ENCODE results near the gene GCSAML. TPM values are rescaled to one million over a fixed set of nuclear protein-coding genes. Genes with fewer than 3 reads are reported as not detected.
"Not testable (repeated sequence)": the region's sequence is repeated elsewhere in the genome, so short reads cannot be mapped to it uniquely, and the experiment has no call there.

GCSAML gene
- total RNA-seq, 1 experiment from 2014 or later = not detected

- intact Hi-C loops (cut with micrococcal nuclease) = no loop called here
- H3K4me1 ChIP-seq (ENCODE audit: control insufficient read depth in 1 of 2, insufficient read depth in 2 of 2, low read length in 2 of 2) = no peaks in the 10 kb centered on the region
- no peaks in the 10 kb centered on the region for H3K36me3 ChIP-seq (ENCODE audit: control insufficient read depth in 1 of 2, insufficient read depth in 2 of 2, low read length in 2 of 2)
- H2AFZ ChIP-seq (ENCODE audit: low read depth, low read length, poor library complexity, severe bottlenecking) = no peak overlapping the region
- TF ChIP-seq CTCF (IDR thresholded peaks at IDR 0.05 in 2 of 3, conservative IDR thresholded peaks at IDR 0.05 in 1 of 3; ENCODE audit: borderline replicate concordance in 1 of 3, insufficient read depth in 1 of 3, low read depth in 2 of 3, low read length in 2 of 3) = no peak
- no peak for TF ChIP-seq ZNF274 (IDR thresholded peaks at IDR 0.05; ENCODE audit: low read depth, low read length)
- TF ChIP-seq CEBPB (IDR thresholded peaks at IDR 0.05; ENCODE audit: low read depth) = no peak
- no peak for TF ChIP-seq EZH2 (IDR thresholded peaks at IDR 0.05)
- no peak for TF ChIP-seq SP1 (IDR thresholded peaks at IDR 0.05; ENCODE audit: low read depth)
- TF ChIP-seq SIN3A (IDR thresholded peaks at IDR 0.05; ENCODE audit: low read depth) = no peak
- TF ChIP-seq YY1 (IDR thresholded peaks at IDR 0.05; ENCODE audit: extremely low read depth, insufficient replicate concordance, low read depth, low read length) = no peak
- no peak for TF ChIP-seq CBX3 (IDR thresholded peaks at IDR 0.05; ENCODE audit: low read depth)
- TF ChIP-seq POLR2A (IDR thresholded peaks at IDR 0.05; ENCODE audit: borderline replicate concordance, extremely low read depth, insufficient read depth, insufficient read length) = no peak
- no peak for TF ChIP-seq ZBTB33 (IDR thresholded peaks at IDR 0.05; ENCODE audit: extremely low read depth, insufficient replicate concordance, low read length)
- POLR2A ChIA-PET = no interaction called here
- H4K20me1 ChIP-seq (ENCODE audit: insufficient read depth) = no peaks in the 10 kb centered on the region
- H3K27ac ChIP-seq (ENCODE audit: low read depth, low read length) = no peak overlapping the region
- no peak for ATAC-seq
- no peaks in the 10 kb centered on the region for H3K9me2 ChIP-seq (ENCODE audit: insufficient read depth)
- H3K79me2 ChIP-seq (ENCODE audit: insufficient read depth, low read length) = no peaks in the 10 kb centered on the region
- H3K9ac ChIP-seq (ENCODE audit: low read length) = no peak overlapping the region
- no peak for DNase-seq (ENCODE audit: low read depth, low spot score)
- H3K4me3 ChIP-seq (replicated peaks in 1 of 2; ENCODE audit: low read depth in 1 of 2, low read length in 2 of 2) = no peak overlapping the region
- BruUV-seq (replicated peaks) = no TSS peak
- CTCF ChIA-PET = no interaction called here
- H3K9me3 ChIP-seq (ENCODE audit: control insufficient read depth in 1 of 2, insufficient read depth in 1 of 2, low read depth in 1 of 2, low read length in 2 of 2) = no peaks in the 10 kb centered on the region
- RAD21 ChIA-PET (ENCODE audit: low non-redundant PET in 1 of 2, low total read pairs in 2 of 2, uncharacterized antibody in 2 of 2, unreplicated experiment in 2 of 2) = no interaction called here
- no peaks in the 10 kb centered on the region for H3K27me3 ChIP-seq (ENCODE audit: insufficient read depth, low read length)
- no peak overlapping the region for H3K4me2 ChIP-seq (ENCODE audit: low read length)
These were observed 30.4 kb upstream of the GCSAML start for GRCh38 chr1:247518613-247518891.

- ATAC-seq, CTCF ChIA-PET: not testable (repeated sequence)
These were observed 27.0 kb upstream of the GCSAML start for GRCh38 chr1:247521886-247522285.

More at GRCh38 chr1:247521886-247522285, 27.0 kb upstream of the GCSAML start:
- H3K79me2 ChIP-seq (ENCODE audit: insufficient read depth, low read length); H3K36me3 ChIP-seq (ENCODE audit: control insufficient read depth in 1 of 2, insufficient read depth in 2 of 2, low read length in 2 of 2); RAD21 ChIA-PET (ENCODE audit: low non-redundant PET in 1 of 2, low total read pairs in 2 of 2, uncharacterized antibody in 2 of 2, unreplicated experiment in 2 of 2); H3K27me3 ChIP-seq (ENCODE audit: insufficient read depth, low read length); H4K20me1 ChIP-seq (ENCODE audit: insufficient read depth); H3K4me2 ChIP-seq (ENCODE audit: low read length); intact Hi-C loops (cut with micrococcal nuclease); H3K27ac ChIP-seq (ENCODE audit: low read depth, low read length); H2AFZ ChIP-seq (ENCODE audit: low read depth, low read length, poor library complexity, severe bottlenecking); H3K4me3 ChIP-seq (replicated peaks in 1 of 2; ENCODE audit: low read depth in 1 of 2, low read length in 2 of 2); H3K4me1 ChIP-seq (ENCODE audit: control insufficient read depth in 1 of 2, insufficient read depth in 2 of 2, low read length in 2 of 2); DNase-seq (ENCODE audit: low read depth, low spot score); POLR2A ChIA-PET; H3K9ac ChIP-seq (ENCODE audit: low read length); H3K9me2 ChIP-seq (ENCODE audit: insufficient read depth); H3K9me3 ChIP-seq (ENCODE audit: control insufficient read depth in 1 of 2, insufficient read depth in 1 of 2, low read depth in 1 of 2, low read length in 2 of 2); BruUV-seq (replicated peaks): not testable (repeated sequence)

Data from HCT116 (cell line).